Body of pancreas (tissue), 4 donors: Measurements from ENCODE around the gene PON3. TPM values are rescaled to one million over a fixed set of nuclear protein-coding genes. Genes with fewer than 3 reads are reported as not detected.

Experiments used
- ATAC-seq: fragments of 150-250 bp; one replicate; pipeline ENCODE4 v1.9.1; 2016
- DNase-seq, 4 donors: peaks; one replicate each; pipeline ENCODE4 v3.0.0-alpha.2; 2019
- H3K27ac ChIP-seq, 4 donors: fragments of 200-600 bp; sonication (generic); 1 replicate in 3 of 4; 2 replicates in 1 of 4; pipeline versions ENCODE4 v1.5.1 to v1.6.1; 2016 to 2019; ENCODE audit warnings: mild to moderate bottlenecking in 1 of 4, mixed read lengths in 1 of 4, moderate library complexity in 1 of 4
- H3K27me3 ChIP-seq, 2 donors: fragments of 200-600 bp; sonication (generic); one replicate each; pipeline ENCODE4 v1.6.0; 2016; ENCODE audit warnings: mild to moderate bottlenecking in 1 of 2
- H3K36me3 ChIP-seq, 2 donors: fragments of 200-600 bp; sonication (generic); replicated peaks in 1 of 2; 2 replicates each; pipeline ENCODE4 v1.5.1; 2016; ENCODE audit warnings: low read depth in 2 of 2; ENCODE audit not compliant: insufficient read depth in 1 of 2
- H3K4me1 ChIP-seq: fragments of 200-600 bp; sonication (generic); one replicate; pipeline ENCODE4 v1.6.0; 2016
- H3K4me3 ChIP-seq, 2 donors: fragments of 200-600 bp; sonication (generic); 1 replicate in 1 of 2; 2 replicates in 1 of 2; pipeline ENCODE4 v1.5.1; 2016 to 2019
- H3K9me3 ChIP-seq, 3 donors: fragments of 200-600 bp; sonication (generic); 1 replicate in 2 of 3; 2 replicates in 1 of 3; pipeline ENCODE4 v1.5.1; 2016
- CTCF ChIP-seq, 7 experiments: fragments of 450-650 bp in 4 of 7; fragments of 200-600 bp in 3 of 7; sonication (generic) in 3 of 7; IDR thresholded peaks; one replicate each; pipeline ENCODE4 v1.5.1; 2016 to 2019; ENCODE audit warnings: antibody characterized with exemption in 7 of 7
- POLR2A ChIP-seq, 3 donors: fragments of 450-650 bp; IDR thresholded peaks; one replicate each; pipeline ENCODE4 v1.6.1; 2016; ENCODE audit warnings: antibody characterized with exemption in 3 of 3, mild to moderate bottlenecking in 2 of 3
- WGBS, 2 donors: methylation state at CpG; one replicate each; pipeline ENCODE4 v1.1.5; 2017; 5-methylcytosine and 5-hydroxymethylcytosine counted together
- intact Hi-C: fragments of 100-400 bp; cut with DNase I; formaldehyde crosslinking; loops from one replicate; pipeline ENCODE4 v1.15.1; 2023
- total RNA-seq, 2 donors: library from RNA; depleted of rRNA; stranded (reverse); fragments of >200 nt; gene quantifications; one replicate each; pipeline ENCODE4 v1.1.0, GENCODE V29; 2016

Gene PON3
- total RNA-seq, 2 donors from 2014 or later = 3.0 to 7.0 TPM

GRCh38 chr7:95421000-95421846 is 25.0 kb upstream of the PON3 start:
- H3K27me3 ChIP-seq = no peaks in the 10 kb centered on the region
- H3K9me3 ChIP-seq = no peaks in the 10 kb centered on the region
- no peaks in the 10 kb centered on the region for H3K36me3 ChIP-seq
- ATAC-seq = no peak
- peak overlapping the region in 1 of 4 donors; percentile 6 for H3K27ac ChIP-seq
- 76 to 79% methylated on average over 2 of the region's 2 CpGs for WGBS, 2 donors
- no peak for DNase-seq
- no peak overlapping the region for H3K4me3 ChIP-seq
- intact Hi-C loops = no loop called here
- no peak for TF ChIP-seq POLR2A (IDR thresholded peaks at IDR 0.05)
- peaks cover 17% of the 10 kb centered on the region for H3K4me1 ChIP-seq

GRCh38 chr7:95412075-95412474 is 15.9 kb upstream of the PON3 start:
- no peak for ATAC-seq
- H3K4me1 ChIP-seq = no peaks in the 10 kb centered on the region
- H3K9me3 ChIP-seq = no peaks in the 10 kb centered on the region
- H3K4me3 ChIP-seq = no peak overlapping the region
- peaks cover 0 to 2% of the 10 kb centered on the region in 2 donors for H3K36me3 ChIP-seq
- no peak overlapping the region for H3K27ac ChIP-seq
- DNase-seq = no peak
- 85 to 86% methylated on average over 4 of the region's 4 CpGs for WGBS, 2 donors
- no peak for TF ChIP-seq CTCF (IDR thresholded peaks at IDR 0.05)
- H3K27me3 ChIP-seq = no peaks in the 10 kb centered on the region
- intact Hi-C loops = no loop called here

- TF ChIP-seq CTCF (IDR thresholded peaks at IDR 0.05) = no peak
- TF ChIP-seq POLR2A (IDR thresholded peaks at IDR 0.05) = no peak
Observed at GRCh38 chr7:95411666-95412065, 15.5 kb upstream of the PON3 start.

GRCh38 chr7:95411036-95411435 is 14.9 kb upstream of the PON3 start:
- H3K4me1 ChIP-seq = no peaks in the 10 kb centered on the region
- TF ChIP-seq POLR2A (IDR thresholded peaks at IDR 0.05) (no peak), CTCF (IDR thresholded peaks at IDR 0.05) (no peak)
- peaks cover 0 to 2% of the 10 kb centered on the region in 2 donors for H3K36me3 ChIP-seq
- no peak for DNase-seq
- WGBS, 2 donors = 91 to 94% methylated on average over 3 of the region's 3 CpGs
- no peak overlapping the region for H3K27ac ChIP-seq
- H3K27me3 ChIP-seq = no peaks in the 10 kb centered on the region
- no peaks in the 10 kb centered on the region for H3K9me3 ChIP-seq
- intact Hi-C loops = no loop called here
- no peak for ATAC-seq
- H3K4me3 ChIP-seq = no peak overlapping the region

More at GRCh38 chr7:95411666-95412065, 15.5 kb upstream of the PON3 start:
- intact Hi-C loops = no loop called here
- Histone ChIP-seq H3K9me3 (no peaks in the 10 kb centered on the region), H3K4me3 (no peak overlapping the region), H3K27me3 (no peaks in the 10 kb centered on the region), H3K4me1 (no peaks in the 10 kb centered on the region), H3K36me3 (peaks cover 0 to 2% of the 10 kb centered on the region in 2 donors), H3K27ac (no peak overlapping the region)
- DNase-seq (no peak), ATAC-seq (no peak)
- WGBS, 2 donors = 78 to 85% methylated on average over 4 of the region's 4 CpGs

- Histone ChIP-seq H3K36me3 (peaks cover 0 to 2% of the 10 kb centered on the region in 2 donors), H3K27me3 (no peaks in the 10 kb centered on the region), H3K9me3 (no peaks in the 10 kb centered on the region), H3K4me1 (no peaks in the 10 kb centered on the region), H3K27ac (no peak overlapping the region), H3K4me3 (no peak overlapping the region)
- TF ChIP-seq POLR2A (IDR thresholded peaks at IDR 0.05) (no peak), CTCF (IDR thresholded peaks at IDR 0.05) (no peak)
- DNase-seq = no peak
- intact Hi-C loops = no loop called here
- no peak for ATAC-seq
- WGBS, 2 donors = 65 to 72% methylated on average over 2 of the region's 2 CpGs
Observed at GRCh38 chr7:95407751-95408150, 11.6 kb upstream of the PON3 start.
